PFSK-1 (cell line): ENCODE results near the gene CAV3.
A peak's percentile ranks its signal among the peaks of the same experiment; 100 is the strongest.

ENCODE experiments used
- FOXP2 ChIP-seq: optimal IDR thresholded peaks from 2 replicates; pipeline ENCODE3; 2011; ENCODE audit warnings: borderline replicate concordance, control low read depth, inconsistent platforms; ENCODE audit not compliant: insufficient read depth; ENCODE audit errors: extremely low read length, extremely low read depth
- POLR2AphosphoS5 ChIP-seq: IDR thresholded peaks from 2 replicates; pipeline ENCODE4 v1.6.1; 2012; ENCODE audit warnings: low read depth, mild to moderate bottlenecking, control low read depth, low read length, moderate library complexity
- REST ChIP-seq, 2 experiments: IDR thresholded peaks; 2 replicates each; pipeline versions ENCODE4 v1.6.1 to v1.8.0; 2011 to 2012; ENCODE audit warnings: low read depth in 2 of 2, low read length in 2 of 2, control low read depth in 1 of 2, inconsistent platforms in 1 of 2, mild to moderate bottlenecking in 1 of 2, moderate library complexity in 1 of 2; ENCODE audit not compliant: insufficient read depth in 1 of 2
- SIN3A ChIP-seq: IDR thresholded peaks from 2 replicates; pipeline ENCODE4 v1.6.1; 2012; ENCODE audit warnings: mild to moderate bottlenecking, low read length, moderate library complexity, borderline replicate concordance; ENCODE audit not compliant: insufficient read depth
- TAF1 ChIP-seq: IDR thresholded peaks from 2 replicates; pipeline ENCODE4 v1.6.1; 2012; ENCODE audit warnings: low read length, control low read depth, borderline replicate concordance; ENCODE audit not compliant: insufficient read depth

CAV3 gene

GRCh38 chr3:8769088-8769822 lies 35.7 kb downstream of the CAV3 start, which contains the start of gene OXTR:
OXTR (minus strand) TSS chr3:8769613; CDS start chr3:8768187, 1,426 bp downstream.
- TF ChIP-seq REST (IDR thresholded peaks at IDR 0.05; ENCODE audit: insufficient read depth in 1 of 2, low read depth in 2 of 2, low read length in 2 of 2) = no peak
- TF ChIP-seq FOXP2 = peak; percentile 39
- no peak for TF ChIP-seq TAF1
- TF ChIP-seq SIN3A = no peak

GRCh38 chr3:8773941-8774542 lies 40.4 kb downstream of the CAV3 start:
- no peak for TF ChIP-seq POLR2AphosphoS5

- TF ChIP-seq FOXP2 = no peak
- TF ChIP-seq REST (IDR thresholded peaks at IDR 0.05; ENCODE audit: insufficient read depth in 1 of 2, low read depth in 2 of 2, low read length in 2 of 2) = no peak
- no peak for TF ChIP-seq POLR2AphosphoS5
- TF ChIP-seq TAF1 = no peak
- TF ChIP-seq SIN3A = no peak
Observed at GRCh38 chr3:8775181-8775580, 41.6 kb downstream of the CAV3 start.

GRCh38 chr3:8775602-8776001 lies 42.0 kb downstream of the CAV3 start:
- TF ChIP-seq SIN3A (no peak), POLR2AphosphoS5 (no peak), REST (IDR thresholded peaks at IDR 0.05; ENCODE audit: insufficient read depth in 1 of 2, low read depth in 2 of 2, low read length in 2 of 2) (no peak), FOXP2 (no peak), TAF1 (no peak)

GRCh38 chr3:8776406-8776805 lies 42.8 kb downstream of the CAV3 start:
- TF ChIP-seq TAF1 = no peak
- no peak for TF ChIP-seq FOXP2
- no peak for TF ChIP-seq POLR2AphosphoS5
- TF ChIP-seq REST (IDR thresholded peaks at IDR 0.05; ENCODE audit: insufficient read depth in 1 of 2, low read depth in 2 of 2, low read length in 2 of 2) = no peak
- no peak for TF ChIP-seq SIN3A
